HepG2 (cell line): ENCODE measurements around the gene LRRC32. TPM values are rescaled to one million over a fixed set of nuclear protein-coding genes. Genes with fewer than 3 reads are reported as not detected.

Source experiments
- CHD2 ChIP-seq: IDR thresholded peaks from 2 replicates; pipeline ENCODE4 v1.6.1; 2011; ENCODE audit warnings: low read depth, low read length, improper control_type of control experiment
- DR1 ChIP-seq: sonication (generic); formaldehyde crosslinking; IDR thresholded peaks from 2 replicates; pipeline ENCODE4 v1.8.0; 2021; ENCODE audit warnings: mild to moderate bottlenecking, missing genetic modification reagents, inconsistent platforms
- FOXA3 ChIP-seq: IDR thresholded peaks from 2 replicates; pipeline ENCODE4 v1.6.1; 2016; ENCODE audit warnings: missing genetic modification reagents, missing compliant biosample characterization
- HNF4G ChIP-seq, 2 experiments: sonication (generic) in 1 of 2; formaldehyde crosslinking in 1 of 2; IDR thresholded peaks; 2 replicates each; pipeline versions ENCODE4 v1.4.0 to v1.6.1; 2011 to 2020; ENCODE audit warnings: borderline replicate concordance in 2 of 2, low read depth in 2 of 2, mild to moderate bottlenecking in 2 of 2, low read length in 1 of 2, missing genetic modification reagents in 1 of 2, moderate library complexity in 1 of 2
- NCOA2 ChIP-seq: sonication (generic); formaldehyde crosslinking; IDR thresholded peaks from 2 replicates; pipeline ENCODE4 v1.8.0; 2022; ENCODE audit warnings: inconsistent platforms
- NFKBIZ ChIP-seq: IDR thresholded peaks from 2 replicates; pipeline ENCODE4 v1.6.1; 2018; ENCODE audit warnings: missing genetic modification reagents, missing compliant biosample characterization
- RAD21 ChIP-seq: fragments of 450-650 bp; formaldehyde crosslinking; IDR thresholded peaks from 2 replicates; pipeline ENCODE4 v1.5.0; 2020; ENCODE audit warnings: mild to moderate bottlenecking
- RNF2 ChIP-seq: fragments of 450-650 bp; conservative IDR thresholded peaks from 2 replicates; pipeline ENCODE4 v1.6.1; 2016; ENCODE audit warnings: low read depth
- RORA ChIP-seq: sonication (generic); formaldehyde crosslinking; IDR thresholded peaks from 2 replicates; pipeline ENCODE4 v1.5.0; 2020; ENCODE audit warnings: mild to moderate bottlenecking, missing genetic modification reagents, moderate library complexity
- SAFB2 ChIP-seq: sonication (generic); formaldehyde crosslinking; IDR thresholded peaks from 2 replicates; pipeline ENCODE4 v1.5.1; 2020; ENCODE audit warnings: missing genetic modification reagents, low read depth, mild to moderate bottlenecking, borderline replicate concordance
- SOX6 ChIP-seq, 2 experiments: fragments of 450-650 bp in 1 of 2; sonication (generic) in 1 of 2; formaldehyde crosslinking in 1 of 2; IDR thresholded peaks; 2 replicates each; pipeline versions ENCODE4 v1.4.0 to v1.6.1; 2017 to 2020; ENCODE audit warnings: antibody characterized with exemption in 1 of 2, mild to moderate bottlenecking in 1 of 2, missing genetic modification reagents in 1 of 2
- STAG1 ChIP-seq: sonication (generic); formaldehyde crosslinking; IDR thresholded peaks from 2 replicates; pipeline ENCODE4 v1.4.0; 2020; ENCODE audit warnings: missing genetic modification reagents
- TFAP4 ChIP-seq: sonication (generic); IDR thresholded peaks from 2 replicates; pipeline ENCODE4 v1.6.1; 2016; ENCODE audit warnings: low read depth, borderline replicate concordance
- ZBTB7B ChIP-seq: sonication (generic); formaldehyde crosslinking; IDR thresholded peaks from 2 replicates; pipeline ENCODE4 v1.4.0; 2020; ENCODE audit warnings: missing genetic modification reagents
- ZNF124 ChIP-seq: sonication (generic); formaldehyde crosslinking; IDR thresholded peaks from 2 replicates; pipeline ENCODE4 v1.4.0; 2020; ENCODE audit warnings: missing genetic modification reagents
- ZNF253 ChIP-seq: sonication (generic); formaldehyde crosslinking; IDR thresholded peaks from 2 replicates; pipeline ENCODE4 v1.8.0; 2022; ENCODE audit warnings: mild to moderate bottlenecking, missing genetic modification reagents, borderline replicate concordance
- ZNF367 ChIP-seq: sonication (generic); formaldehyde crosslinking; IDR thresholded peaks from 2 replicates; pipeline ENCODE4 v1.4.0; 2020; ENCODE audit warnings: missing genetic modification reagents, borderline replicate concordance
- ZNF451 ChIP-seq: sonication (generic); formaldehyde crosslinking; IDR thresholded peaks from 2 replicates; pipeline ENCODE4 v1.5.0; 2020; ENCODE audit warnings: mild to moderate bottlenecking, missing genetic modification reagents
- ZNF530 ChIP-seq: sonication (generic); formaldehyde crosslinking; IDR thresholded peaks from 2 replicates; pipeline ENCODE4 v1.5.0; 2020; ENCODE audit warnings: low read depth, mild to moderate bottlenecking, missing genetic modification reagents
- ZNF772 ChIP-seq: sonication (generic); formaldehyde crosslinking; IDR thresholded peaks from 2 replicates; pipeline ENCODE4 v1.5.0; 2020; ENCODE audit warnings: mild to moderate bottlenecking, missing genetic modification reagents
- ZNF883 ChIP-seq: sonication (generic); formaldehyde crosslinking; IDR thresholded peaks from 2 replicates; pipeline ENCODE4 v1.5.1; 2020; ENCODE audit warnings: mild to moderate bottlenecking, missing genetic modification reagents; ENCODE audit errors: not compliant biosample characterization
- polyA plus RNA-seq, 8 experiments: library from polyadenylated mRNA; depleted of rRNA in 3 of 8; stranded (reverse) in 7 of 8; unstranded in 1 of 8; fragments of >200 nt; fragmentation: Illumina TruSeq in 4 of 8; extraction: Trizol in 4 of 8; gene quantifications; 2 replicates each; pipeline versions ENCODE4 v1.2.1 to v1.2.3, GENCODE V29; 2011 to 2016; ENCODE audit warnings: low read depth in 4 of 8, missing spikeins in 1 of 8, mixed read lengths in 1 of 8; ENCODE audit not compliant: insufficient read depth in 1 of 8
- total RNA-seq, 5 experiments: library from RNA; depleted of rRNA; stranded (reverse); fragments of >200 nt; fragmentation: Illumina TruSeq; extraction: Trizol; gene quantifications; 2 replicates each; pipeline ENCODE4 v1.2.3, GENCODE V29; 2016; ENCODE audit warnings: low read depth in 1 of 5

The LRRC32 gene
- total and polyA plus RNA-seq, 2 of the 13 experiments (the other 11 are each of a cell fraction or from before 2014, with no cell fraction given): 0.07 TPM; not detected in 1

GRCh38 chr11:76680518-76681425 lies 10.2 kb upstream of the LRRC32 start (continued):
- no peak for TF ChIP-seq ZNF530 (CRISPR knock-in tag)
- TF ChIP-seq ZNF124: no peak
- TF ChIP-seq ZNF883 (CRISPR knock-in tag): no peak
- no peak for TF ChIP-seq NFKBIZ (CRISPR knock-in tag)
- peak; percentile 85 for TF ChIP-seq RAD21
- no peak for TF ChIP-seq ZNF772 (CRISPR knock-in tag)
- no peak for TF ChIP-seq ZNF451 (CRISPR knock-in tag)
- no peak for TF ChIP-seq DR1 (CRISPR knock-in tag)
- TF ChIP-seq ZNF367 (CRISPR knock-in tag): no peak
- no peak for TF ChIP-seq NCOA2 (CRISPR knock-in tag)
- TF ChIP-seq TFAP4: no peak
- TF ChIP-seq RORA (CRISPR knock-in tag): no peak
- TF ChIP-seq SOX6 (IDR thresholded peaks at IDR 0.05): no peak
- 0 out of 2 replicates have a peak, but pooled peaks have one; percentile 14 for TF ChIP-seq SOX6 (CRISPR knock-in tag; IDR thresholded peaks at IDR 0.05)
- no peak for TF ChIP-seq SAFB2 (CRISPR knock-in tag)
- no peak for TF ChIP-seq HNF4G (IDR thresholded peaks at IDR 0.05; ENCODE audit: borderline replicate concordance, low read depth, low read length)
- no peak for TF ChIP-seq HNF4G (CRISPR knock-in tag; IDR thresholded peaks at IDR 0.05; ENCODE audit: borderline replicate concordance, low read depth)
- TF ChIP-seq FOXA3 (CRISPR knock-in tag): no peak
- TF ChIP-seq ZNF253: no peak
- 0 out of 2 replicates have a peak, but pooled peaks have one; percentile 27 for TF ChIP-seq ZBTB7B (CRISPR knock-in tag)
- TF ChIP-seq RNF2: no peak
- peak; percentile 83 for TF ChIP-seq STAG1 (CRISPR knock-in tag)
- TF ChIP-seq CHD2: no peak
